HepG2 (cell line): ENCODE measurements around the gene RAPGEF2.

Experiments
- FOSL1 ChIP-seq: sonication (generic); formaldehyde crosslinking; IDR thresholded peaks from 2 replicates; pipeline ENCODE4 v1.9.0; 2021; ENCODE audit warnings: missing genetic modification reagents, borderline replicate concordance
- KAT7 ChIP-seq: IDR thresholded peaks from 2 replicates; pipeline ENCODE4 v1.6.1; 2018; ENCODE audit warnings: borderline replicate concordance, missing compliant biosample characterization
- POLR2A ChIP-seq, 2 experiments: IDR thresholded peaks; 2 replicates each; pipeline ENCODE4 v1.6.1; 2011; ENCODE audit warnings: low read depth in 2 of 2, low read length in 2 of 2, mild to moderate bottlenecking in 1 of 2, moderate library complexity in 1 of 2; ENCODE audit not compliant: insufficient read depth in 1 of 2
- RFX5 ChIP-seq: IDR thresholded peaks from 2 replicates; pipeline ENCODE4 v1.6.1; 2011; ENCODE audit warnings: low read depth, low read length, improper control_type of control experiment
- TEAD2 ChIP-seq: sonication (generic); formaldehyde crosslinking; IDR thresholded peaks from 2 replicates; pipeline ENCODE4 v1.9.0; 2021; ENCODE audit warnings: missing genetic modification reagents
- ZNF232 ChIP-seq: sonication (generic); formaldehyde crosslinking; IDR thresholded peaks from 2 replicates; pipeline ENCODE4 v1.4.0; 2020; ENCODE audit warnings: missing genetic modification reagents, borderline replicate concordance
- ZNF580 ChIP-seq: IDR thresholded peaks from 2 replicates; pipeline ENCODE4 v1.6.1; 2016; ENCODE audit warnings: low read depth, borderline replicate concordance

DNA sequence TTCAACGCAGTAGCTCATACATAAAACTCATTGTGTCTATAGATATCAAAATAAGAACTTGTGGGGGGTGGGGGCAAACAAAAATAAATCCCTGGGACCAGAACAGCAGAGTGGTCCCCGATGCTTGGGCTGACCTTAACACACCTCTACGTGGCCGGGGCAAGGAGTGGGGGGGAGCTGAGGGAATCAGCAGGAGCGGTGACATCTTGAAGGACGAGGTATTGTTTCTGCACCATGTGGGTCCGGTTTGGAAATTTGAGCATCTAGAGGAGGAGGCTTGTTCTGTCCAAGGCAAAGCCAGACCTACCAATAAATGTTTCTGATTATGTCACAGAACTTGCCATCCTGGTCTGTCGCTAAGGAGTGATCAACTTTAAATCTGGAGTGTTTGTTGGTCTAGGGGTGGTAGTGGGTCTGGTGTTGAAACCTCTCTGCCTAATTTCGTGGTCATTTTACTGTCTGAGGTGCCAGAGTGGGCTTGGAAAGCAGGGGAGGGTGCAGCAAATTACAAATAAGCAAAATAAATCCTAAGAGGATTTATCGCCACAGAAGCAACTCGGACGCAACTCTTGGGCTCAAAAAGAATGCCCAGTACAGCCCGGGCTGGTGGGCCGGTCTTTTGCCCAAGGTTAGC, 774 bp upstream of the RAPGEF2 start:
- no peak for TF ChIP-seq TEAD2 (CRISPR knock-in tag)
- TF ChIP-seq ZNF232 (CRISPR knock-in tag): no peak
- TF ChIP-seq RFX5: no peak
- no peak for TF ChIP-seq POLR2A (IDR thresholded peaks at IDR 0.05; ENCODE audit: insufficient read depth in 1 of 2, low read depth in 2 of 2, low read length in 2 of 2)
- no peak for TF ChIP-seq ZNF580 (CRISPR knock-in tag)
- TF ChIP-seq FOSL1 (CRISPR knock-in tag): no peak
- no peak for TF ChIP-seq KAT7
